Measurements from ENCODE around the gene ITPRID2. TPM values are rescaled to one million over a fixed set of nuclear protein-coding genes. Genes with fewer than 3 reads are reported as not detected.

Gene ITPRID2
- total RNA-seq (10 to 100 TPM; 55.7 to 58.4 TPM), polyA plus RNA-seq (1 to 10 TPM; 1.8 to 4.6 (median 3.4) TPM), total RNA-seq (70.7 to 102 (median 75.0) reads per million in 6 experiments)

DNA sequence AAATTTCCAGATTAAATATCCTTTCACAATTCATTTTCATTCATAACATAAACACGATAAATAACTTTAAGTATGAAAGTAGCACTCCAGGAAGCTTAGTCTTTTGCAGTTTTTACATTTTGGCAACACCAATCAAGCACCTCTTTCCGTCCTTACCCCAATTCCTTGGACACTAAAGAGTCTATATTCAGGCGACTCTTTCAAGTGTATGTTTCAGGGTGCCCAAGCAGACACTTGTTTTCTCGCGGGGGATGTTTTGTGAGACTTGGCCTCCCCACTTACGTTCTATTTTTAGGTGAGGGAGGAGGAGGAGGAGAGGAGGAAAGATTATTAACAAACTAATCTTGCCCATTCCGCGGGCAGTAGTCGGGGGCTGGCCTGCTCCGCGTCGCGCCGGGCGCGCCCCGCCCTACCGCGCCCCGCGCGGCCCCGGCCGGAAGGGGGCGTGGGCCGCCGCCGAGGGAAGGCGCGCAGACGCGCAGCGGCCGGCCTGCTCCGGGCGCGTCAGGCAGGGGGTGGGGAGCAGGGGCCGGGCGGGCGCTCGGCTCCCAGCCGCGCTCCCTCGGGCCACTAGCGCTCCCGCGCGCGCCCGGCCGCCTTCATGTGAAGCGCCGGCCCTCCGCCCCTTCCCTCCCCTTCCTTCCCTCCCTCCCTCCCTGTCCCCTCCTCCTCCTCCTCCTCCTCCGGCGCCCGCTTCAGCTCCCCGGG is at the start of gene ITPRID2:
ITPRID2 (plus strand) TSS at position 473 of the 708 bp plus-strand sequence. CDS start 337 bp downstream, outside the sequence.
- ATAC-seq: peak; percentile 85 to 88

GRCh38 chr2:181844551-181845290 is 46.8 kb upstream of the ITPRID2 start:
- H3K4me1 Mint-ChIP-seq: no peaks in the 10 kb centered on the region
- no peak overlapping the region for H3K27ac Mint-ChIP-seq
- no peaks in the 10 kb centered on the region for H3K9me3 Mint-ChIP-seq
- POLR2A ChIA-PET: no interaction called here
- DNase-seq (no peak), ATAC-seq (no peak)
- peaks cover 2 to 10% (median 5%) of the 10 kb centered on the region in 5 donors for H3K27me3 Mint-ChIP-seq
- H3K4me3 Mint-ChIP-seq: no peak overlapping the region
- H3K36me3 Mint-ChIP-seq: no peaks in the 10 kb centered on the region

More for the DNA sequence above, at the start of gene ITPRID2:
- peak; percentile 31 to 75 (median 62) for DNase-seq
- Mint-ChIP-seq H3K4me1 (peaks cover 18 to 40% (median 36%) of the 10 kb centered on the region in 4 donors), H3K27me3 (peaks cover 6 to 25% (median 13%) of the 10 kb centered on the region in 5 donors), H3K27ac (peak within 1 kb of the TSS; percentile 79 to 95 (median 90)), H3K9me3 (no peaks in the 10 kb centered on the region), H3K36me3 (peaks cover 0 to 2% (median 0%) of the 10 kb centered on the region in 3 donors), H3K4me3 (peak within 1 kb of the TSS; percentile 91 to 99 (median 96))
- POLR2A ChIA-PET: interaction anchor here (2.1 kb wide), 1 partner anchor 14 kb away, joined by 7 read pairs; no protein-coding TSS in a partner anchor

- no peak overlapping the region for H3K27ac Mint-ChIP-seq
- H3K36me3 Mint-ChIP-seq: no peaks in the 10 kb centered on the region
- no peak overlapping the region for H3K4me3 Mint-ChIP-seq
- ATAC-seq (no peak), DNase-seq (no peak)
- POLR2A ChIA-PET: no interaction called here
- H3K27me3 Mint-ChIP-seq: peaks cover 2 to 7% (median 2%) of the 10 kb centered on the region in 5 donors
- H3K4me1 Mint-ChIP-seq: peaks cover 0 to 6% (median 0%) of the 10 kb centered on the region in 4 donors
- no peaks in the 10 kb centered on the region for H3K9me3 Mint-ChIP-seq
These were observed 44.9 kb upstream of the ITPRID2 start for GRCh38 chr2:181846399-181847197.

DNA sequence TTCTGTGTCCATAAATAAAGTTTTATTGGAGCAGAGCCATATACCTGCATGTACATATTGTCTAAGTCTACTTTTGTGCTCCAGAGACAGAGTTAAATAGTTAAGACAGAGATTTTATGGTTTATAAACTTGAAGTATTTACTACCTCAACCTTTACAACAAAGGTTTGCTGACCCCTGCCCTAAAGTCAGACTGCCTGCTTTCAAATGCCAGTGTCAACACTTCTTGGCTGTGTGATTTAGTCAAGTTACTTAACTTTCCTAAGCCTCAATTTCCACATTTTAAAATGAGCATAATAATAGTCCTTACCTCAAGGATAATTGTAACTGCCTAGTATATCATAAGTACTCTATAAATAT is 44.4 kb upstream of the ITPRID2 start:
- H3K4me1 Mint-ChIP-seq: peaks cover 0 to 8% (median 0%) of the 10 kb centered on the region in 4 donors
- peaks cover 2 to 7% (median 2%) of the 10 kb centered on the region in 5 donors for H3K27me3 Mint-ChIP-seq
- no peaks in the 10 kb centered on the region for H3K9me3 Mint-ChIP-seq
- DNase-seq (no peak), ATAC-seq (no peak)
- no peaks in the 10 kb centered on the region for H3K36me3 Mint-ChIP-seq
- POLR2A ChIA-PET: no interaction called here
- no peak overlapping the region for H3K27ac Mint-ChIP-seq
- no peak overlapping the region for H3K4me3 Mint-ChIP-seq

DNA sequence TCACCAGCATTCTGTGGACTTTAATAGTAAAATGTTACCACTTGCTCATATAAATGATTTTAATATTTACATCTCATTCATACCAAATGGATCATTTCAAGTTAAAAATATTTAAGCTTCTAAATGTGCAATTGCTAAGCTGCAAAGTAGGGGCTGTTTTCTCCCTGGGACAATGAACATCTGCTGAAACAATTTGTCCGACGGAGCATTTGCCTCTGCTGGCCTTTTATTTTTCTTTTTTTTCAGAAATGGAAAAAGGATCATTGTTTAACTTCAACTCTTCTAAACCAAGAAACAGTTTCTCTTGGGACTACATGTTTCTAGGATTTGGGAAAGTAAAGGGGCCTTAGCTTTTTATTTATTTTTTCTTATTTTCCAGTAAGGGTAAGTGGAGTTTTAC is 43.8 kb upstream of the ITPRID2 start:
- Mint-ChIP-seq H3K9me3 (no peaks in the 10 kb centered on the region), H3K27ac (no peak overlapping the region), H3K4me1 (peaks cover 0 to 8% (median 0%) of the 10 kb centered on the region in 4 donors), H3K4me3 (no peak overlapping the region), H3K27me3 (peaks cover 2 to 7% (median 2%) of the 10 kb centered on the region in 5 donors), H3K36me3 (no peaks in the 10 kb centered on the region)
- POLR2A ChIA-PET: no interaction called here
- DNase-seq (no peak), ATAC-seq (no peak)

DNA sequence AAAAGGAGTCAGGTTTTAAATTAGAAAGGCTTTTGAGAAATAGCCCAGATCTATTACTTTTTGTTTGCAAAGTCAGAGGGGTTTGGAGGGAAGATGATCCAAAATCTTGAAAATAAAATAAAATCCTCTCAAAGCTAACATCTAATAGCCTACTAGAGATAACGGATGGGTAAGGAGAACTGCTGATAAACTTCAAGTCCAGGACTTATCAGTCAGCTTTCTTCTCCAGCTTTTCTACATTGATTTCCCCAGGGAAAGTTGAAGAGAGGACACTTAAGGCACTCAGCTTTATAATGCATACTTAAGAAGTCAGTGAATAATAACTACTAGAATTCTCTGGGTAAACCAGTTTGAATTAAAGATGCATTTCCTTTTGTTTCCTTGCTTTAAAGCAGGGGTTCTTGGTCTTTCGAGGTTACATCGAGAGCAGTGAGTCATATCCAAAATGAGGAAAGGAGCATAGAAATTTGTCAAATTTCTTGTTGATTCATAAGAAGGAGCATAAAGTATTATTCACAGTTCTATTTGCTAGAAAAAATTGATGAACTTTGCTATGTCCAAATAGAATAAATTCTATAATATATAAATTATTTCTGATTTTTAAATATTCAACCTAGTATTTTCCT is 43.2 kb upstream of the ITPRID2 start:
- POLR2A ChIA-PET: no interaction called here
- peaks cover 0 to 7% (median 2%) of the 10 kb centered on the region in 5 donors for H3K27me3 Mint-ChIP-seq
- no peaks in the 10 kb centered on the region for H3K36me3 Mint-ChIP-seq
- no peaks in the 10 kb centered on the region for H3K9me3 Mint-ChIP-seq
- peaks cover 0 to 8% (median 0%) of the 10 kb centered on the region in 4 donors for H3K4me1 Mint-ChIP-seq
- H3K27ac Mint-ChIP-seq: no peak overlapping the region
- DNase-seq (no peak), ATAC-seq (no peak)
- no peak overlapping the region for H3K4me3 Mint-ChIP-seq

- no peaks in the 10 kb centered on the region for H3K9me3 Mint-ChIP-seq
- POLR2A ChIA-PET: no interaction called here
- DNase-seq (no peak), ATAC-seq (no peak)
- peaks cover 0 to 8% (median 0%) of the 10 kb centered on the region in 5 donors for H3K27me3 Mint-ChIP-seq
- no peak overlapping the region for H3K27ac Mint-ChIP-seq
- no peak overlapping the region for H3K4me3 Mint-ChIP-seq
- peaks cover 0 to 8% (median 0%) of the 10 kb centered on the region in 4 donors for H3K4me1 Mint-ChIP-seq
- H3K36me3 Mint-ChIP-seq: no peaks in the 10 kb centered on the region
These were observed 41.9 kb upstream of the ITPRID2 start for GRCh38 chr2:181849601-181850000.

DNA sequence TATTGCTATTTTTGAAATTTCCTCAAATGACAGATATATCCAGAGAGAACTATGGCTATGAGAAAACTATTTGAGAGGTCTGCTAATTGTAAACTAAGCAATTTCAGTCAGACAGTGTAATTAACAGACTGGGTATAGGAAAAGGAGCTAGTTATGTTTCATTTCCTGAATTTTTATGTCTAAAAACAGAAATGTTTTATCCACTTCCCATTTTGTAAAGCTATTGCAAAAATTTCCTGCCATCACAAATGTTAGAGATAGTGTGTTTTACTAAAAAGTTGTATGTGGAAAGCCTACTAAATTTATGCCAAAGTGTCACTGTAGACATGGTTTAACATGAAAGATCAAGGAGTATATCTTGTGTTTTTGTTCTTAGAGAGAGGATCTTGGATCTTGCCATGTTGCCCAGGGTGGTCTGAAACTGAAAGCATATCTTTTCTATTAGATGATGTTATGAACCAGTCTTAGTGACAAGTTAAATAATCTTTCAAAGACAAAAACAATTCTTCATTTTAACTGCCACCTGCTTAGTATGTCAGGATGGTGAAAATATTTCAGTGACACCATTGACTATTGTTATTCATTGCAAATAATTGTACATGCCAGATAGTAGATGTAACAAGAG is 40.5 kb upstream of the ITPRID2 start:
- H3K4me1 Mint-ChIP-seq: peaks cover 0 to 8% (median 0%) of the 10 kb centered on the region in 4 donors
- ATAC-seq (no peak), DNase-seq (no peak)
- H3K4me3 Mint-ChIP-seq: no peak overlapping the region
- no peaks in the 10 kb centered on the region for H3K36me3 Mint-ChIP-seq
- H3K27me3 Mint-ChIP-seq: peaks cover 0 to 4% (median 0%) of the 10 kb centered on the region in 5 donors
- POLR2A ChIA-PET: no interaction called here
- H3K27ac Mint-ChIP-seq: no peak overlapping the region
- H3K9me3 Mint-ChIP-seq: no peaks in the 10 kb centered on the region

- ATAC-seq (no peak), DNase-seq (no peak)
- Mint-ChIP-seq H3K4me3 (no peak overlapping the region), H3K27ac (no peak overlapping the region), H3K36me3 (no peaks in the 10 kb centered on the region), H3K27me3 (peaks cover 0 to 4% (median 0%) of the 10 kb centered on the region in 5 donors), H3K4me1 (peaks cover 0 to 8% (median 0%) of the 10 kb centered on the region in 4 donors), H3K9me3 (no peaks in the 10 kb centered on the region)
- POLR2A ChIA-PET: no interaction called here
These were observed 39.8 kb upstream of the ITPRID2 start for GRCh38 chr2:181851726-181852125.

GRCh38 chr2:181853696-181854095 is 37.8 kb upstream of the ITPRID2 start:
- POLR2A ChIA-PET: no interaction called here
- Mint-ChIP-seq H3K36me3 (no peaks in the 10 kb centered on the region), H3K4me1 (peaks cover 0 to 8% (median 0%) of the 10 kb centered on the region in 4 donors), H3K4me3 (no peak overlapping the region), H3K27ac (no peak overlapping the region), H3K27me3 (peaks cover 0 to 4% (median 0%) of the 10 kb centered on the region in 5 donors), H3K9me3 (no peaks in the 10 kb centered on the region)
- ATAC-seq: no peak
- no peak for DNase-seq

GRCh38 chr2:181857483-181857882 is 34.0 kb upstream of the ITPRID2 start:
- ATAC-seq (no peak), DNase-seq (no peak)
- Mint-ChIP-seq H3K4me3 (no peak overlapping the region), H3K27me3 (peaks cover 0 to 4% (median 0%) of the 10 kb centered on the region in 5 donors), H3K36me3 (no peaks in the 10 kb centered on the region), H3K27ac (no peak overlapping the region), H3K9me3 (no peaks in the 10 kb centered on the region), H3K4me1 (no peaks in the 10 kb centered on the region)
- POLR2A ChIA-PET: no interaction called here

DNA sequence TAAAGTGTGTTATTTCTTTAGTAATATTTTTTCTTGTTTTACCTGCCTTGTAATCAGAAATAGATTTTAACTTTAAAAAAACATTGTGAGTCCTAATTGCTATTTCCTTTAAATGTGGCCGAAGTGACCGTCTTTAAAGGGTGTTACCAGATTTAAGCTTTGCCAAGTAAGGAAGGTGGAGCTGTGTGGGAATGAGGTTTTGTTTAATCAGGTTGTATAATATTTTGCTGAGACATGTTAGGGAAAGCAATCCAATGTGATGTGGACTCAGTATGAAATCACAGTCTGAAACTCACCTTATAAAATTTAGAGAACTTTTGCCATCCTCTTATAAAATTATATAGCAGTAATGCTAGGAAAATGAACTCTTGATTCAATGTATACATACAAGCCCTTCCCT is 32.9 kb upstream of the ITPRID2 start:
- Mint-ChIP-seq H3K27ac (no peak overlapping the region), H3K9me3 (no peaks in the 10 kb centered on the region), H3K4me1 (no peaks in the 10 kb centered on the region), H3K27me3 (peaks cover 0 to 4% (median 0%) of the 10 kb centered on the region in 5 donors), H3K4me3 (no peak overlapping the region), H3K36me3 (no peaks in the 10 kb centered on the region)
- ATAC-seq (no peak), DNase-seq (no peak)
- POLR2A ChIA-PET: no interaction called here
